Measurements from ENCODE around the gene ZNF354C. TPM values are rescaled to one million over a fixed set of nuclear protein-coding genes. Genes with fewer than 3 reads are reported as not detected.

ZNF354C gene
- total RNA-seq, 1 donor from 2014 or later: 4.1 TPM

GRCh38 chr5:179120951-179121666 lies 60.9 kb downstream of the ZNF354C start:
- no peak overlapping the region for H3K4me3 ChIP-seq (ENCODE audit: insufficient read depth, low read depth, low read length)
- H3K27ac ChIP-seq (ENCODE audit: low read depth, low read length): no peak overlapping the region
- TF ChIP-seq EZH2 (IDR thresholded peaks at IDR 0.05; ENCODE audit: insufficient read depth, low read length): no peak
- no peak overlapping the region for H3K9ac ChIP-seq (ENCODE audit: low read length)
- H4K20me1 ChIP-seq (ENCODE audit: insufficient read depth, low read length): no peaks in the 10 kb centered on the region
- H3K36me3 ChIP-seq (ENCODE audit: insufficient read depth, low read length): no peaks in the 10 kb centered on the region
- H3K4me1 ChIP-seq (ENCODE audit: insufficient read depth, low read length): no peaks in the 10 kb centered on the region
- no peak for FAIRE-seq
- Mint-ChIP-seq H3K9me3 (ENCODE audit: unreplicated experiment) (peaks cover 23% of the 10 kb centered on the region), H3K27me3 (ENCODE audit: low read depth, unreplicated experiment) (no peaks in the 10 kb centered on the region), H3K27ac (ENCODE audit: unreplicated experiment) (no peak overlapping the region), H3K4me3 (ENCODE audit: unreplicated experiment) (no peak overlapping the region), H3K4me1 (ENCODE audit: low read depth, unreplicated experiment) (no peaks in the 10 kb centered on the region), H3K36me3 (ENCODE audit: low read depth, unreplicated experiment) (peaks cover 12% of the 10 kb centered on the region)
- DNase-seq (ENCODE audit: low read depth): no peak
- H2AFZ ChIP-seq (ENCODE audit: low read depth, low read length): no peak overlapping the region
- peaks cover 16% of the 10 kb centered on the region for H3K9me3 ChIP-seq (ENCODE audit: insufficient read depth, low read depth, low read length)
- no peaks in the 10 kb centered on the region for H3K27me3 ChIP-seq (ENCODE audit: insufficient read depth, low read length)
- H3K4me2 ChIP-seq (ENCODE audit: low read length): no peak overlapping the region
- H3K79me2 ChIP-seq (ENCODE audit: insufficient read depth, low read length): no peaks in the 10 kb centered on the region

GRCh38 chr5:179121667-179122111 lies 61.5 kb downstream of the ZNF354C start:
- DNase-seq (ENCODE audit: low read depth) (no peak), FAIRE-seq (no peak)
- Mint-ChIP-seq H3K36me3 (ENCODE audit: low read depth, unreplicated experiment) (peaks cover 13% of the 10 kb centered on the region), H3K4me1 (ENCODE audit: low read depth, unreplicated experiment) (no peaks in the 10 kb centered on the region), H3K27ac (ENCODE audit: unreplicated experiment) (no peak overlapping the region), H3K4me3 (ENCODE audit: unreplicated experiment) (no peak overlapping the region), H3K9me3 (ENCODE audit: unreplicated experiment) (peaks cover 21% of the 10 kb centered on the region), H3K27me3 (ENCODE audit: low read depth, unreplicated experiment) (no peaks in the 10 kb centered on the region)
- H4K20me1 ChIP-seq (ENCODE audit: insufficient read depth, low read length): no peaks in the 10 kb centered on the region
- TF ChIP-seq CTCF (IDR thresholded peaks at IDR 0.05; ENCODE audit: insufficient read depth, low read depth, low read length) (no peak), EZH2 (IDR thresholded peaks at IDR 0.05; ENCODE audit: insufficient read depth, low read length) (no peak)
- H3K4me2 ChIP-seq (ENCODE audit: low read length): no peak overlapping the region
- no peak overlapping the region for H3K9ac ChIP-seq (ENCODE audit: low read length)
- H3K36me3 ChIP-seq (ENCODE audit: insufficient read depth, low read length): no peaks in the 10 kb centered on the region
- no peak overlapping the region for H2AFZ ChIP-seq (ENCODE audit: low read depth, low read length)
- no peaks in the 10 kb centered on the region for H3K27me3 ChIP-seq (ENCODE audit: insufficient read depth, low read length)
- no peaks in the 10 kb centered on the region for H3K79me2 ChIP-seq (ENCODE audit: insufficient read depth, low read length)
- no peak overlapping the region for H3K4me3 ChIP-seq (ENCODE audit: insufficient read depth, low read depth, low read length)
- H3K27ac ChIP-seq (ENCODE audit: low read depth, low read length): no peak overlapping the region
- no peaks in the 10 kb centered on the region for H3K4me1 ChIP-seq (ENCODE audit: insufficient read depth, low read length)
- peaks cover 16% of the 10 kb centered on the region for H3K9me3 ChIP-seq (ENCODE audit: insufficient read depth, low read depth, low read length)

- H3K36me3 ChIP-seq (ENCODE audit: insufficient read depth, low read length): no peaks in the 10 kb centered on the region
- Mint-ChIP-seq H3K36me3 (ENCODE audit: low read depth, unreplicated experiment) (peaks cover 16% of the 10 kb centered on the region), H3K9me3 (ENCODE audit: unreplicated experiment) (peaks cover 20% of the 10 kb centered on the region), H3K27ac (ENCODE audit: unreplicated experiment) (no peak overlapping the region), H3K4me1 (ENCODE audit: low read depth, unreplicated experiment) (no peaks in the 10 kb centered on the region), H3K27me3 (ENCODE audit: low read depth, unreplicated experiment) (no peaks in the 10 kb centered on the region), H3K4me3 (ENCODE audit: unreplicated experiment) (no peak overlapping the region)
- FAIRE-seq: no peak
- peaks cover 14% of the 10 kb centered on the region for H3K9me3 ChIP-seq (ENCODE audit: insufficient read depth, low read depth, low read length)
- H3K4me2 ChIP-seq (ENCODE audit: low read length): no peak overlapping the region
- H2AFZ ChIP-seq (ENCODE audit: low read depth, low read length): no peak overlapping the region
- TF ChIP-seq CTCF (IDR thresholded peaks at IDR 0.05; ENCODE audit: insufficient read depth, low read depth, low read length): no peak
- TF ChIP-seq EZH2 (IDR thresholded peaks at IDR 0.05; ENCODE audit: insufficient read depth, low read length): no peak
- no peak overlapping the region for H3K4me3 ChIP-seq (ENCODE audit: insufficient read depth, low read depth, low read length)
- no peak overlapping the region for H3K27ac ChIP-seq (ENCODE audit: low read depth, low read length)
- no peaks in the 10 kb centered on the region for H3K4me1 ChIP-seq (ENCODE audit: insufficient read depth, low read length)
- no peaks in the 10 kb centered on the region for H3K27me3 ChIP-seq (ENCODE audit: insufficient read depth, low read length)
- H3K79me2 ChIP-seq (ENCODE audit: insufficient read depth, low read length): no peaks in the 10 kb centered on the region
- DNase-seq (ENCODE audit: low read depth): no peak
- no peaks in the 10 kb centered on the region for H4K20me1 ChIP-seq (ENCODE audit: insufficient read depth, low read length)
- no peak overlapping the region for H3K9ac ChIP-seq (ENCODE audit: low read length)
Observed at GRCh38 chr5:179122411-179123108, 62.4 kb downstream of the ZNF354C start.
